T-helper 17 cell (primary cell): ENCODE measurements around the gene FERMT2. TPM values are rescaled to one million over a fixed set of nuclear protein-coding genes. Genes with fewer than 3 reads are reported as not detected.

Experiments used
- ATAC-seq: fragments of 150-1000 bp; cut with Tn5 transposase; 2 replicates; pipeline ENCODE4 v1.10.0; 2021; ENCODE audit warnings: mild to moderate bottlenecking, moderate library complexity
- DNase-seq, 3 donors: peaks; one replicate each; pipeline versions ENCODE4 v3.0.0 to v3.0.0-alpha.2; 2020 to 2021
- H3K9me3 ChIP-seq: one replicate; pipeline ENCODE4 v1.7.0; 2013; ENCODE audit warnings: low read length, mild to moderate bottlenecking; ENCODE audit not compliant: control insufficient read depth, poor library complexity, severe bottlenecking
- H3K27ac Mint-ChIP-seq: one replicate; pipeline ENCODE4 v1.8.0; 2022; ENCODE audit warnings: mild to moderate bottlenecking, moderate library complexity, mixed read lengths
- H3K27me3 Mint-ChIP-seq: one replicate; pipeline ENCODE4 v1.8.0; 2022; ENCODE audit warnings: mixed read lengths
- H3K36me3 Mint-ChIP-seq: one replicate; pipeline ENCODE4 v1.8.0; 2022; ENCODE audit warnings: low read depth, mixed read lengths
- H3K4me1 Mint-ChIP-seq: one replicate; pipeline ENCODE4 v1.8.0; 2022; ENCODE audit warnings: mild to moderate bottlenecking, mixed read lengths
- H3K4me3 Mint-ChIP-seq: one replicate; pipeline ENCODE4 v1.8.0; 2022; ENCODE audit warnings: mild to moderate bottlenecking, moderate library complexity, mixed read lengths
- total RNA-seq, 4 donors: library from RNA in 2 of 4; stranded (reverse) in 2 of 4; gene quantifications; one replicate each; pipeline ENCODE4 v1.2.3 and lab custom pipeline; 2022 to 2026

The FERMT2 gene
- total RNA-seq, 2 donors from 2014 or later: 0.78 to 3.6 TPM

- Mint-ChIP-seq H3K36me3 (no peaks in the 10 kb centered on the region), H3K4me1 (peaks cover 22% of the 10 kb centered on the region), H3K4me3 (no peak overlapping the region), H3K27ac (peak overlapping the region; percentile 12), H3K27me3 (peaks cover 8% of the 10 kb centered on the region)
- H3K9me3 ChIP-seq: peaks cover 2% of the 10 kb centered on the region
- no peak for DNase-seq
- no peak for ATAC-seq
Observed at GRCh38 chr14:52954346-52955214, 3.7 kb upstream of the FERMT2 start.

GRCh38 chr14:52951681-52952554 is 1.1 kb upstream of the FERMT2 start:
- H3K36me3 Mint-ChIP-seq: no peaks in the 10 kb centered on the region
- H3K27me3 Mint-ChIP-seq: peaks cover 26% of the 10 kb centered on the region
- no peak for DNase-seq
- H3K4me3 Mint-ChIP-seq: peak overlapping the region; percentile 78
- peak overlapping the region; percentile 4 for H3K27ac Mint-ChIP-seq
- H3K9me3 ChIP-seq: peaks cover 2% of the 10 kb centered on the region
- ATAC-seq: no peak
- peaks cover 22% of the 10 kb centered on the region for H3K4me1 Mint-ChIP-seq

- Mint-ChIP-seq H3K4me3 (peak overlapping the region; percentile 91), H3K4me1 (peaks cover 22% of the 10 kb centered on the region), H3K36me3 (no peaks in the 10 kb centered on the region), H3K27ac (peak overlapping the region; percentile 62), H3K27me3 (peaks cover 27% of the 10 kb centered on the region)
- ATAC-seq: peak; percentile 59
- peaks cover 2% of the 10 kb centered on the region for H3K9me3 ChIP-seq
- DNase-seq: peak; percentile 5 to 23 (median 20)
Observed at GRCh38 chr14:52950410-52950897, 396 bp downstream of the FERMT2 start.

- H3K9me3 ChIP-seq: peaks cover 2% of the 10 kb centered on the region
- H3K27ac Mint-ChIP-seq: peak overlapping the region; percentile 62
- peaks cover 31% of the 10 kb centered on the region for H3K27me3 Mint-ChIP-seq
- peak overlapping the region; percentile 91 for H3K4me3 Mint-ChIP-seq
- H3K36me3 Mint-ChIP-seq: no peaks in the 10 kb centered on the region
- ATAC-seq (peak; percentile 29), DNase-seq (no peak)
- peaks cover 21% of the 10 kb centered on the region for H3K4me1 Mint-ChIP-seq
Observed at GRCh38 chr14:52949711-52950409, 990 bp downstream of the FERMT2 start.

GRCh38 chr14:52949249-52949648 is 1.6 kb downstream of the FERMT2 start:
- peaks cover 2% of the 10 kb centered on the region for H3K9me3 ChIP-seq
- H3K27me3 Mint-ChIP-seq: peaks cover 31% of the 10 kb centered on the region
- H3K4me1 Mint-ChIP-seq: peaks cover 19% of the 10 kb centered on the region
- no peak for ATAC-seq
- DNase-seq: no peak
- H3K36me3 Mint-ChIP-seq: no peaks in the 10 kb centered on the region
- peak overlapping the region; percentile 91 for H3K4me3 Mint-ChIP-seq
- H3K27ac Mint-ChIP-seq: peak overlapping the region; percentile 62

- H3K4me3 Mint-ChIP-seq: peak overlapping the region; percentile 91
- peaks cover 31% of the 10 kb centered on the region for H3K27me3 Mint-ChIP-seq
- H3K36me3 Mint-ChIP-seq: no peaks in the 10 kb centered on the region
- peaks cover 2% of the 10 kb centered on the region for H3K9me3 ChIP-seq
- peak overlapping the region; percentile 62 for H3K27ac Mint-ChIP-seq
- ATAC-seq (no peak), DNase-seq (no peak)
- peaks cover 19% of the 10 kb centered on the region for H3K4me1 Mint-ChIP-seq
Observed at GRCh38 chr14:52948836-52949235, 2.0 kb downstream of the FERMT2 start.

GRCh38 chr14:52948039-52948438 is 2.8 kb downstream of the FERMT2 start:
- no peaks in the 10 kb centered on the region for H3K36me3 Mint-ChIP-seq
- DNase-seq: no peak
- H3K4me1 Mint-ChIP-seq: peaks cover 19% of the 10 kb centered on the region
- peaks cover 31% of the 10 kb centered on the region for H3K27me3 Mint-ChIP-seq
- peaks cover 2% of the 10 kb centered on the region for H3K9me3 ChIP-seq
- H3K4me3 Mint-ChIP-seq: no peak overlapping the region
- ATAC-seq: no peak
- no peak overlapping the region for H3K27ac Mint-ChIP-seq

GRCh38 chr14:52944254-52944653 is 6.6 kb downstream of the FERMT2 start:
- no peaks in the 10 kb centered on the region for H3K9me3 ChIP-seq
- Mint-ChIP-seq H3K4me1 (peaks cover under 1% of the 10 kb centered on the region), H3K27me3 (peaks cover 19% of the 10 kb centered on the region), H3K36me3 (no peaks in the 10 kb centered on the region), H3K27ac (no peak overlapping the region), H3K4me3 (no peak overlapping the region)
- no peak for DNase-seq
- ATAC-seq: no peak

GRCh38 chr14:52939427-52939826 is 11.4 kb downstream of the FERMT2 start:
- DNase-seq (no peak), ATAC-seq (no peak)
- Mint-ChIP-seq H3K36me3 (peaks cover 3% of the 10 kb centered on the region), H3K4me1 (peaks cover 8% of the 10 kb centered on the region), H3K4me3 (no peak overlapping the region), H3K27ac (no peak overlapping the region), H3K27me3 (peaks cover 15% of the 10 kb centered on the region)
- no peaks in the 10 kb centered on the region for H3K9me3 ChIP-seq

GRCh38 chr14:52937869-52938268 is 13.0 kb downstream of the FERMT2 start:
- ATAC-seq (no peak), DNase-seq (no peak)
- Mint-ChIP-seq H3K27me3 (peaks cover 15% of the 10 kb centered on the region), H3K4me3 (no peak overlapping the region), H3K4me1 (peaks cover 8% of the 10 kb centered on the region), H3K27ac (no peak overlapping the region), H3K36me3 (peaks cover 3% of the 10 kb centered on the region)
- H3K9me3 ChIP-seq: no peaks in the 10 kb centered on the region

- DNase-seq (no peak), ATAC-seq (no peak)
- no peaks in the 10 kb centered on the region for H3K9me3 ChIP-seq
- Mint-ChIP-seq H3K4me3 (no peak overlapping the region), H3K4me1 (peaks cover 8% of the 10 kb centered on the region), H3K27ac (no peak overlapping the region), H3K27me3 (peaks cover 15% of the 10 kb centered on the region), H3K36me3 (peaks cover 3% of the 10 kb centered on the region)
Observed at GRCh38 chr14:52937306-52937705, 13.5 kb downstream of the FERMT2 start.

- no peak for ATAC-seq
- no peak for DNase-seq
- Mint-ChIP-seq H3K27ac (no peak overlapping the region), H3K27me3 (peaks cover 16% of the 10 kb centered on the region), H3K4me3 (no peak overlapping the region), H3K4me1 (peaks cover 8% of the 10 kb centered on the region), H3K36me3 (peaks cover 3% of the 10 kb centered on the region)
- no peaks in the 10 kb centered on the region for H3K9me3 ChIP-seq
Observed at GRCh38 chr14:52936437-52936836, 14.4 kb downstream of the FERMT2 start.

GRCh38 chr14:52935833-52936232 is 15.0 kb downstream of the FERMT2 start:
- peaks cover 5% of the 10 kb centered on the region for H3K36me3 Mint-ChIP-seq
- H3K27me3 Mint-ChIP-seq: peaks cover 21% of the 10 kb centered on the region
- no peaks in the 10 kb centered on the region for H3K9me3 ChIP-seq
- ATAC-seq (no peak), DNase-seq (no peak)
- no peak overlapping the region for H3K27ac Mint-ChIP-seq
- no peak overlapping the region for H3K4me3 Mint-ChIP-seq
- H3K4me1 Mint-ChIP-seq: peaks cover 8% of the 10 kb centered on the region
